GM18520 (cell line): ENCODE results near the gene ZNFX1.
A peak's percentile ranks its signal among the peaks of the same experiment; 100 is the strongest.

Experiments
- ATAC-seq: cut with Tn5 transposase; IDR thresholded peaks from one replicate; pipeline ENCODE4 v1.9.1; 2021; ENCODE audit not compliant: unreplicated experiment

The ZNFX1 gene

GRCh38 chr20:49279677-49280462, 2.0 kb upstream of the ZNFX1 start:
- no peak for ATAC-seq

GRCh38 chr20:49278818-49279676, 1.2 kb upstream of the ZNFX1 start:
- ATAC-seq = no peak

- no peak for ATAC-seq
Measured at GRCh38 chr20:49277786-49278035, 146 bp downstream of the ZNFX1 start.

- ATAC-seq = no peak
Measured at GRCh38 chr20:49276961-49277785, 684 bp downstream of the ZNFX1 start.

- ATAC-seq = no peak
Measured at GRCh38 chr20:49276161-49276960, 1.5 kb downstream of the ZNFX1 start.

GRCh38 chr20:49275636-49276035, 2.2 kb downstream of the ZNFX1 start:
- no peak for ATAC-seq

- no peak for ATAC-seq
Measured at GRCh38 chr20:49275216-49275615, 2.6 kb downstream of the ZNFX1 start.

GRCh38 chr20:49273696-49274277, 4.1 kb downstream of the ZNFX1 start:
- no peak for ATAC-seq

- no peak for ATAC-seq
Measured at GRCh38 chr20:49272654-49273053, 5.2 kb downstream of the ZNFX1 start.

GRCh38 chr20:49270736-49271135, 7.1 kb downstream of the ZNFX1 start:
- no peak for ATAC-seq

- ATAC-seq = no peak
Measured at GRCh38 chr20:49270177-49270576, 7.7 kb downstream of the ZNFX1 start.

- ATAC-seq = peak; percentile 30
Measured at GRCh38 chr20:49268600-49269365, 9.1 kb downstream of the ZNFX1 start.

- ATAC-seq = peak; percentile 32
Measured at GRCh38 chr20:49267327-49267726, 10.5 kb downstream of the ZNFX1 start.

GRCh38 chr20:49262444-49262843, 15.4 kb downstream of the ZNFX1 start:
- no peak for ATAC-seq

GRCh38 chr20:49261173-49261572, 16.7 kb downstream of the ZNFX1 start:
- ATAC-seq = no peak

- no peak for ATAC-seq
Measured at GRCh38 chr20:49260218-49260617, 17.6 kb downstream of the ZNFX1 start.

GRCh38 chr20:49259799-49260198, 18.1 kb downstream of the ZNFX1 start:
- no peak for ATAC-seq

- no peak for ATAC-seq
Measured at GRCh38 chr20:49259284-49259683, 18.6 kb downstream of the ZNFX1 start.

GRCh38 chr20:49256261-49256660, 21.6 kb downstream of the ZNFX1 start:
- ATAC-seq = no peak
